Stimulated activated CD8-positive, alpha-beta memory T cell treated with anti-CD3 and anti-CD28 coated beads, Interleukin-7, amount 100 ng/mL, for 4 hours (primary cell): Measurements from ENCODE around the gene ADAMTS4.

Experiments used
- DNase-seq, 2 donors: peaks; one replicate each; pipeline ENCODE4 v3.0.0-alpha.2; 2020; ENCODE audit warnings: low read depth in 2 of 2

ADAMTS4 gene

DNA sequence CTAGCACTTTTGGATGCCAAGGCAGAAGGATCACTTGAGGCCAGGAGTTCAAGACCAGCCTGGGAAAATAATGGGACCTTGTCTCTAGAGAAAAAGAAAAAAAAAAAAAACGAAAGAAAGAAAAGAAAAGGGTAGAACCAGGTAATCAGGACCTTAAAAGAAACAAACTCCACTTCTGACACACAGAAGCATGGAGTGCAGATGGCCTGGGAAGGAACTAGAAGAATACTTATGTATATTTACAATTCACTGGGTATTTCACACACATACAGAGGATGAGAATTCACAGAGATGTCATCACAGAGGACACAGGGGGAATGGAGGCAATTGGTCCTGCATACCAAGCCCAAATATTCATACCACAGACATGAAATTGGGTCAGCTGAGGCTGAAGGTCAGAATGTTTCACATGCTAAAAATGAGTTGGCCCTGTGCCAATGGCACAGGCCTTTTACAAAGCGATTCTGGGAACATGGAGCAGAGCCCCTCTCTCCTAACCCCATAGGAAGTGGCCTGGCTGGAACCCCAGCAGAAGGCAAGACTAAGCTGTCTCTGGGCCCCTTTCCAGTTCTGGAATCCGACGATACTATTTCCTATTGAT lies 26.0 kb downstream of the ADAMTS4 start:
- DNase-seq, result no peak

- no peak for DNase-seq
Observed at GRCh38 chr1:161172349-161172748, 26.5 kb downstream of the ADAMTS4 start.

GRCh38 chr1:161171696-161172095 lies 27.2 kb downstream of the ADAMTS4 start:
- no peak for DNase-seq

- no peak for DNase-seq
Observed at GRCh38 chr1:161171191-161171590, 27.7 kb downstream of the ADAMTS4 start.

GRCh38 chr1:161168906-161169305 lies 29.9 kb downstream of the ADAMTS4 start:
- DNase-seq, result no peak

DNA sequence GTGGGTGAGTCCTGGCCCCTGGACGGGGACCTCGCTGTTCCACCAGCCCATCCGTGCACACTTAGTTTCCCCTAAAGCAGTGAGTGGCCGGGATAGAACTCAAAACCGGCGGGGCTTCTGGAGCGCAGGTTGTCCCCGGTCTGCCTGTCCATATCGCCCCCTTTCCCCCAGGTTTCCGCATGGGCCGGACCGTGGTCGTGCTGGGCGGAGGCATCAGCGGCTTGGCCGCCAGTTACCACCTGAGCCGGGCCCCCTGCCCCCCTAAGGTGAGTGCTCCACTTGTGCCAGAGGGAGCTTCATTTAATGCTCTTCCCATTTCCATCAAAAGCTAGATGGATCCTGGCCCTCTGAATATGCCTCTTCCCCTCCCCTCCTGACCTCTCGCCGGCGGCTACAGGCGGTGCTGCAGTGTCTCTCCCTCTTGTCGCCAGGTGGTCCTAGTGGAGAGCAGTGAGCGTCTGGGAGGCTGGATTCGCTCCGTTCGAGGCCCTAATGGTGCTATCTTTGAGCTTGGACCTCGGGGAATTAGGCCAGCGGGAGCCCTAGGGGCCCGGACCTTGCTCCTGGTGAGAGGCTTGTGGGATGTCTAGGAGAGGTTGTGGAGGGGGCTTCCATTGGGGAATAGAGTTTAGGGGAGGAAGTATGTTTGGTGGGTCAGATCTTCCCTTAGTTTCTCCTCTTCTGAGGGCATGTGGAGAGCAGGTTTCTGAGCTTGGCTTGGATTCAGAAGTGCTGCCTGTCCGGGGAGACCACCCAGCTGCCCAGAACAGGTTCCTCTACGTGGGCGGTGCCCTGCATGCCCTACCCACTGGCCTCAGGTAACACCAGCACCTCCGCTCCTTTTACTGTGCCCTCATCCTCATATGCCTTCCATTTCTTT lies 31.9 kb downstream of the ADAMTS4 start:
- no peak for DNase-seq

DNA sequence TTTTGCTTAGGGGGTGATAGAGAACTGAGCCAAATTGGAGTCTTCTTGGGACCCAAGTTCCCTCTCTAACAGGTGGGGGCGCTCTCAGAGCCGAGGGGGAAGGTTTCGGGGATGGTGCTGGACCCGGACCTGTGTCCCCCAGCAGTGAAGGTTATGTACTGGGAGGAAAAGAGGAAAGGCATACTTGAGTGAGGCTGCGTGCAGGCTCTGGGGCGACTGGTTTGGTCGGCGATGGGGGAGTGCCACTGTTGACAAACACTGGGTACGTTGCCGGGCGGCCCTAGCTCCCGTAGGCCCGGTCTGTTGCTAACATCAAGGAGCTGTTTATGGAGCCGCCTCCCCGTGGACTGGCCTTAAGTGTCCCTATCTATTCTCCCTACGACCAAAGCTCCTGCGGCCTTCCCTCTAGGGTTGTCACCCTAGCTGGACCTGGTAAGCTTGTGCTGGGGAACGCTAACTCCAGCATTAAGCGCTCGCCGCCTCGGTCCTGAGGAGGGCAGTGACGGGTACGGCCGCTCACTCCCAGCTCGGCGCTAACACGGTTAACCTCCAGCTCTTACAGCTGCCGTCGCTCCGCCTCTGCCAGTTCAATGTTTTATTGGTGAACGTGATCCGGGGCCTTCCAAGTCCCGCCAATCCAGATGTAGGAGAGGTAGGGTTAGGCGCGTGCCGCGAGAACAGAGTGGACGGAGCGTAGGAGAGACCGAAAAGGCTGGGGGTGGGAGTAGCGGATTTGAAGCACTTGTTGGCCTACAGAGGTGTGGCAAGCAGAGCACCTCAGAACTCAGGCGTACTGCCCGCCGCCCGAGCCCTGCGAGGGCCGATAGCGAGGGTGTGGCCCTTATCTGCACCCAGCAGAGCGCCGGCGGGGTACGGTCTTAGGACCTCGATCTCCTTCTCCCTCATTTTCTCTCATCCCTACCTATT lies 32.8 kb downstream of the ADAMTS4 start, which contains the start of gene PPOX:
PPOX (plus strand) TSS at position 685 of the 927 bp plus-strand sequence. CDS start 422 bp downstream, outside the sequence.
- DNase-seq, result peak; percentile 85 to 88

GRCh38 chr1:161164901-161165610 lies 33.8 kb downstream of the ADAMTS4 start:
- no peak for DNase-seq

- no peak for DNase-seq
Observed at GRCh38 chr1:161163793-161164192, 35.1 kb downstream of the ADAMTS4 start.

DNA sequence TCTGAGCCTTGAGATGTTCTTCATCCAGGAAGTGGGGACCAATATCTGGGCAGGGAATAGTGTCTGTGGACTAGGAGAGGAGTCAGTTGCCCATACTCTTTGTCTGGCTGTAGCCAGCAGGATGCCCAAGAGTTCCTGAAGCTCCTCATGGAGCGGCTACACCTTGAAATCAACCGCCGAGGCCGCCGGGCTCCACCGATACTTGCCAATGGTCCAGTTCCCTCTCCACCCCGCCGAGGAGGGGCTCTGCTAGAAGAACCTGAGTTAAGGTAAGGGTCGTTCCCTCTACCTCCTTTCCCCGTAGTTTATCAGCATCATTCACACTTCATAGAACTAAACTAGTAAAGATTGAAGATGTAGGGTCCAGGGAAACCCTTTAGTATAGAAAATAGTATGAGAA lies 36.0 kb downstream of the ADAMTS4 start:
- DNase-seq, result no peak

DNA sequence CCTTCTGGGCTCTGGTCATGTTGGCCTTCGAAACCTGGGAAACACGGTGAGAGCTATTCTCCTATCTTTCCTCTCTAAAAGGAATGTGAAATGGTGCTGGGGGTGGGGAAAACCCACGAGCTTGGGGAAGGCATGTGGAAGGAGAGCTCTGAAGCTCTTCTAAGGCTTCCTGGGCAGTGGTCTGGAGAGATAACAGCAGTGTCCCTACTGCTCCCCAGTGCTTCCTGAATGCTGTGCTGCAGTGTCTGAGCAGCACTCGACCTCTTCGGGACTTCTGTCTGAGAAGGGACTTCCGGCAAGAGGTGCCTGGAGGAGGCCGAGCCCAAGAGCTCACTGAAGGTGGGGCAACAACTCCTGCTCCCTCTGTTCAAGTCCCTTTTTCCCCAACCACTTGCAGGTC lies 36.8 kb downstream of the ADAMTS4 start:
- no peak for DNase-seq

DNA sequence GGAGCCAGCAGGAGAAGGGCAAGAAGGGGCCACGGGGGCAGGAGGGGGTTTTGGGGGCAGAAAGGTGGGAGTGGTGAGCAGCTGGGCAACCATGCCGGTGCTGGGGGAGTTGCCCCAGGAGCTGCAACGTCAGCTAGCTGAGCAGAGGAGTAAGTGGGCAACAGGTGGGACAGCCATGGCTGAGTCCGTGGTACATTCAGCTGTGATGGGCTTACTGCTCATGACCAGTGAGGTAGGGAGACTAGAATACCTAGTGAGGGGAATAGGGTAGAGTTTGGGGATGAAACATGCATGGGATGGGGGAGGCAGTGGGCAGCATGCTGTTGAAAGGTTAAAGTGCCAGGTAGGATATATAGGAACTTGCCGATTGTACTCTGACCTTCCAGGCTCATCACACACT lies 37.2 kb downstream of the ADAMTS4 start:
- DNase-seq, result no peak

DNA sequence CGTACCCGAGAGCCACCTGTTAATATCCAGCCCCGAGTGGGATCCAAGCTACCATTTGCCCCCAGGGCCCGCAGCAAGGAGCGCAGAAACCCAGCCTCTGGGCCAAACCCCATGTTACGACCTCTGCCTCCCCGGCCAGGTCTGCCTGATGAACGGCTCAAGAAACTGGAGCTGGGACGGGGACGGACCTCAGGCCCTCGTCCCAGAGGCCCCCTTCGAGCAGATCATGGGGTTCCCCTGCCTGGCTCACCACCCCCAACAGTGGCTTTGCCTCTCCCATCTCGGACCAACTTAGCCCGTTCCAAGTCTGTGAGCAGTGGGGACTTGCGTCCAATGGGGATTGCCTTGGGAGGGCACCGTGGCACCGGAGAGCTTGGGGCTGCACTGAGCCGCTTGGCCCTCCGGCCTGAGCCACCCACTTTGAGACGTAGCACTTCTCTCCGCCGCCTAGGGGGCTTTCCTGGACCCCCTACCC lies 38.1 kb downstream of the ADAMTS4 start:
- no peak for DNase-seq

DNA sequence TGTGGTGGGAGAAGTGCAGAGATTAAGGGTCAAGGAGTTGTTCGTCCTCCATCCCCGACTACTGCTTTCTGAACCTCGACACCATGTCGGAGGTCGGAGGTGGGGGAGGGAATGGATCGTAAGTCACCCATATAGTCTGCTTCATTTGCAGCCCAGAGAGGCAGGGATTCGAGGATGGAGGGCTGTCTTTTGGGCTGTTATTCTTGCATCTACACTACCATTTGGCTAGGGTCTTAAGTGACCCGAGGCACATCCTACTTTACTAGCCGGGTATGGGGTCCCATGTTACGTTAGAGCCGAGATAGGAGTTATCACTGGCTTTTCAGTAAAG lies 39.0 kb downstream of the ADAMTS4 start:
- DNase-seq, result no peak

GRCh38 chr1:161159087-161159912 lies 39.6 kb downstream of the ADAMTS4 start, which contains the start of gene USP21:
Gene USP21 (plus strand): TSS chr1:161159500. CDS start chr1:161160641, 1,141 bp downstream.
- peak; percentile 84 to 89 for DNase-seq

DNA sequence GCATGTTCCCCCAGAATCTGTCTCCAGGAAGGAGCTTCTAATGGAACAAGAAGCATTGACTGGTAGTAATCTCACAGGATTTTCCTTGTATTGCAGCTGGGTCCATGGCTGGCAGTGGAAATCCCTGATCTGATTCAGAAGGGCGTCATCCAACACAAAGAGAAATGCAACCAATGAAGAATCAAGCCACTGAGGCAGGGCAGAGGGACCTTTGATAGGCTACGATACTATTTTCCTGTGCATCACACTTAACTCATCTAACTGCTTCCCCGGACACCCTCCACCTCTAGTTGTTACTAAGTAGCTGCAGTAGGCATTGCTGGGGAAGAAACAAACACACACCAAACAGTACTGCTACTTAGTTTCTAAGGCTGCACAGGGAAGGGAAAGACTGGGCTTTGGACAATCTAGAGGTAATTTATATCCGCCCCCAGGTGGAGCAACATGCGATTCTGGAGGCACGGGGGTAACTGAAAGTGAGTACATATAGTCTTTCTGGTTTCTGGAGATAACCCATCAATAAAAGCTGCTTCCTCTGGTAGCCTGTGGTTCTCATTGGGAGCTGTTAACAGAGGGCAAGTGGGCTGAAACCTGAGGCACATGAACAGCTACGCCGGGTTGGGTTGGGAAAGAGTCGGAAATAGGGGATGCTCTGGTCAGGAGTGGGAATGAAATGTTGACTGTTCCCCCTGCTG lies 40.4 kb downstream of the ADAMTS4 start:
- no peak for DNase-seq

GRCh38 chr1:161157867-161158266 lies 41.0 kb downstream of the ADAMTS4 start:
- no peak for DNase-seq

- DNase-seq, result peak; percentile 69 to 70
Observed at GRCh38 chr1:161153682-161154337, 45.0 kb downstream of the ADAMTS4 start, which contains the start of gene UFC1. Gene UFC1 (plus strand): TSS chr1:161153978. CDS start chr1:161153998, 20 bp downstream.

- DNase-seq, result no peak
Observed at GRCh38 chr1:161153176-161153575, 45.7 kb downstream of the ADAMTS4 start.
